ENCODE results near the gene MIB1. TPM values are rescaled to one million over a fixed set of nuclear protein-coding genes. Genes with fewer than 3 reads are reported as not detected.

Gene MIB1
- total and polyA plus RNA-seq, 2 donors (not counting 1 experiment from before 2014, with no cell fraction given): 1.8 to 25.5 TPM

DNA sequence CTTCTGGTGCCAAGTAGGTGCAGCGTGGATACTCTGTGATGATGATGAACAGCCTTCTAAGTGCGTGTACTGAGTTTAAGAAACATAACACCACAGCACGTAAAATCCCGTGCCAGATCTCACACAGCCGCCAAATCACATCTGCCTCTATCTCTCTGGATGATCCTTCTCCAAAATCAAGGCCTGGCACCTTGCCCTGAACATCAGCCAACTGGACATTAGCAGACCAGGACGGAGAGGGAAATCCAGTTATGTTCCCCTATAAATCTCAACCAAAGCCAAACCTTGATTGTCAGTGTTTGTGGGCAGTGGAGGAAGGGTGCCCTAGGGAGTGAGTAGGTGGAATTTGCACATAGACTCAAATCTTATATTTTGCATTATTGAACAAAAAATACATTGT lies 164.3 kb downstream of the MIB1 start:
- Histone ChIP-seq H3K9me3 (ENCODE audit: control extremely low read depth in 1 of 3, control insufficient read depth in 2 of 3, insufficient read depth in 1 of 3, low read length in 2 of 3) (no peaks in the 10 kb centered on the region), H2AFZ (ENCODE audit: insufficient read depth, low read depth, low read length, poor library complexity, severe bottlenecking) (no peak overlapping the region), H3K36me3 (replicated peaks in 1 of 2; ENCODE audit: control extremely low read depth in 1 of 2, control insufficient read depth in 1 of 2, extremely low read depth in 1 of 2, insufficient read depth in 2 of 2, low read length in 1 of 2) (no peaks in the 10 kb centered on the region), H4K20me1 (ENCODE audit: control insufficient read depth, insufficient read depth, low read length, poor library complexity, severe bottlenecking) (no peaks in the 10 kb centered on the region), H3K27ac (ENCODE audit: low read length in 2 of 2) (no peak overlapping the region), H3K4me3 (ENCODE audit: control extremely low read depth in 1 of 5, extremely low read depth in 1 of 5, insufficient read depth in 1 of 5, low read depth in 2 of 5, low read length in 4 of 5) (no peak overlapping the region), H3K4me1 (ENCODE audit: control insufficient read depth in 2 of 2, insufficient read depth in 2 of 2, low read length in 2 of 2) (no peaks in the 10 kb centered on the region), H3K4me2 (replicated peaks; ENCODE audit: low read depth, low read length, poor library complexity, severe bottlenecking) (no peak overlapping the region), H3K79me2 (ENCODE audit: control insufficient read depth, insufficient read depth, low read length) (no peaks in the 10 kb centered on the region), H3K9ac (ENCODE audit: low read length) (no peak overlapping the region), H3K27me3 (replicated peaks in 1 of 4; ENCODE audit: control extremely low read depth in 1 of 4, control insufficient read depth in 3 of 4, insufficient read depth in 4 of 4, low read length in 3 of 4) (no peaks in the 10 kb centered on the region)
- DNase-seq (no peak), ATAC-seq (ENCODE audit: low read depth) (no peak)
- H3K4me3 Mint-ChIP-seq: no peak overlapping the region
- ChIA-PET POLR2A (no interaction called here), CTCF (no interaction called here)
- TF ChIP-seq EZH2 (IDR thresholded peaks at IDR 0.05; ENCODE audit: borderline replicate concordance, insufficient read depth, low read depth, low read length, poor library complexity, severe bottlenecking): no peak
- TF ChIP-seq, protein P1, sequence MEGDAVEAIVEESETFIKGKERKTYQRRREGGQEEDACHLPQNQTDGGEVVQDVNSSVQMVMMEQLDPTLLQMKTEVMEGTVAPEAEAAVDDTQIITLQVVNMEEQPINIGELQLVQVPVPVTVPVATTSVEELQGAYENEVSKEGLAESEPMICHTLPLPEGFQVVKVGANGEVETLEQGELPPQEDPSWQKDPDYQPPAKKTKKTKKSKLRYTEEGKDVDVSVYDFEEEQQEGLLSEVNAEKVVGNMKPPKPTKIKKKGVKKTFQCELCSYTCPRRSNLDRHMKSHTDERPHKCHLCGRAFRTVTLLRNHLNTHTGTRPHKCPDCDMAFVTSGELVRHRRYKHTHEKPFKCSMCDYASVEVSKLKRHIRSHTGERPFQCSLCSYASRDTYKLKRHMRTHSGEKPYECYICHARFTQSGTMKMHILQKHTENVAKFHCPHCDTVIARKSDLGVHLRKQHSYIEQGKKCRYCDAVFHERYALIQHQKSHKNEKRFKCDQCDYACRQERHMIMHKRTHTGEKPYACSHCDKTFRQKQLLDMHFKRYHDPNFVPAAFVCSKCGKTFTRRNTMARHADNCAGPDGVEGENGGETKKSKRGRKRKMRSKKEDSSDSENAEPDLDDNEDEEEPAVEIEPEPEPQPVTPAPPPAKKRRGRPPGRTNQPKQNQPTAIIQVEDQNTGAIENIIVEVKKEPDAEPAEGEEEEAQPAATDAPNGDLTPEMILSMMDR (IDR thresholded peaks at IDR 0.05): no peak
- peaks cover 11% of the 10 kb centered on the region for H3K27me3 Mint-ChIP-seq
- intact Hi-C loops (cut with micrococcal nuclease): no loop called here
- no peaks in the 10 kb centered on the region for H3K9me3 Mint-ChIP-seq (ENCODE audit: insufficient read depth)
- H3K4me1 Mint-ChIP-seq: no peaks in the 10 kb centered on the region
- WGBS (ENCODE audit: insufficient coverage): 100% methylated on average over 4 of the region's 6 CpGs
- no peak overlapping the region for H3K27ac Mint-ChIP-seq

DNA sequence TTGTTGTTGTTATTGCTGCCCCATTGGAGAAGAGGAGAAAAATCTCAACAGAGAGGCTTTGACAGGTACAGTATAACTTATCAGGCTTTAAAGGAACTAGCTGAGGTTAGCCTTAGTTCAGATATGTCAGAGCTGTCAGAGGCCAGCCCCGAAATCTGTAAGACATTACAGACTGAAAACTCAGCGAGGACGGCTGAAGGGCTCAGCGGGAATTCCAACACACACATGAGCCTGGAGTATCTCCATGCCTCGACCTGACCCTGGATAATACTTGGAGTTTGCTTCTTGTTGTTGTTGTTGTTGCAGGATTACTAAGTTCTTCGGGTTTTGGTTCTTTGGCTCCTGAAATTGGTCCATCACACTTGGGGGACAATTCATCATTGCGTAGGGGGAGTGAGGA lies 166.9 kb downstream of the MIB1 start:
- H3K27ac ChIP-seq (ENCODE audit: low read length in 2 of 2): no peak overlapping the region
- H3K4me2 ChIP-seq (replicated peaks; ENCODE audit: low read depth, low read length, poor library complexity, severe bottlenecking): no peak overlapping the region
- TF ChIP-seq, protein P1 (IDR thresholded peaks at IDR 0.05): no peak
- no peak for TF ChIP-seq EZH2 (IDR thresholded peaks at IDR 0.05; ENCODE audit: borderline replicate concordance, insufficient read depth, low read depth, low read length, poor library complexity, severe bottlenecking)
- peaks cover 0 to 3% (median 0%) of the 10 kb centered on the region in 3 donors for H3K9me3 ChIP-seq (ENCODE audit: control extremely low read depth in 1 of 3, control insufficient read depth in 2 of 3, insufficient read depth in 1 of 3, low read length in 2 of 3)
- CTCF ChIA-PET: no interaction called here
- no peak overlapping the region for H2AFZ ChIP-seq (ENCODE audit: insufficient read depth, low read depth, low read length, poor library complexity, severe bottlenecking)
- H3K4me3 Mint-ChIP-seq: no peak overlapping the region
- H3K36me3 ChIP-seq (replicated peaks in 1 of 2; ENCODE audit: control extremely low read depth in 1 of 2, control insufficient read depth in 1 of 2, extremely low read depth in 1 of 2, insufficient read depth in 2 of 2, low read length in 1 of 2): no peaks in the 10 kb centered on the region
- no peak overlapping the region for H3K9ac ChIP-seq (ENCODE audit: low read length)
- no peak for DNase-seq
- H3K4me3 ChIP-seq (ENCODE audit: control extremely low read depth in 1 of 5, extremely low read depth in 1 of 5, insufficient read depth in 1 of 5, low read depth in 2 of 5, low read length in 4 of 5): no peak overlapping the region
- peaks cover 0 to 3% (median 0%) of the 10 kb centered on the region in 4 experiments for H3K27me3 ChIP-seq (replicated peaks in 1 of 4; ENCODE audit: control extremely low read depth in 1 of 4, control insufficient read depth in 3 of 4, insufficient read depth in 4 of 4, low read length in 3 of 4)
- POLR2A ChIA-PET: no interaction called here
- no peaks in the 10 kb centered on the region for H3K4me1 Mint-ChIP-seq
- no peak for ATAC-seq (ENCODE audit: low read depth)
- no peaks in the 10 kb centered on the region for H4K20me1 ChIP-seq (ENCODE audit: control insufficient read depth, insufficient read depth, low read length, poor library complexity, severe bottlenecking)
- H3K9me3 Mint-ChIP-seq (ENCODE audit: insufficient read depth): no peaks in the 10 kb centered on the region
- H3K27me3 Mint-ChIP-seq: peaks cover 11% of the 10 kb centered on the region
- no peak overlapping the region for H3K27ac Mint-ChIP-seq
- no peaks in the 10 kb centered on the region for H3K4me1 ChIP-seq (ENCODE audit: control insufficient read depth in 2 of 2, insufficient read depth in 2 of 2, low read length in 2 of 2)
- H3K79me2 ChIP-seq (ENCODE audit: control insufficient read depth, insufficient read depth, low read length): no peaks in the 10 kb centered on the region
- intact Hi-C loops (cut with micrococcal nuclease): no loop called here
- WGBS (ENCODE audit: insufficient coverage): 94% methylated on average over 6 of the region's 7 CpGs
